ENCODE data around the gene CMTM6.
"Not testable (repeated sequence)": the region's sequence is repeated elsewhere in the genome, so short reads cannot be mapped to it uniquely, and the experiment has no call there.

DNA sequence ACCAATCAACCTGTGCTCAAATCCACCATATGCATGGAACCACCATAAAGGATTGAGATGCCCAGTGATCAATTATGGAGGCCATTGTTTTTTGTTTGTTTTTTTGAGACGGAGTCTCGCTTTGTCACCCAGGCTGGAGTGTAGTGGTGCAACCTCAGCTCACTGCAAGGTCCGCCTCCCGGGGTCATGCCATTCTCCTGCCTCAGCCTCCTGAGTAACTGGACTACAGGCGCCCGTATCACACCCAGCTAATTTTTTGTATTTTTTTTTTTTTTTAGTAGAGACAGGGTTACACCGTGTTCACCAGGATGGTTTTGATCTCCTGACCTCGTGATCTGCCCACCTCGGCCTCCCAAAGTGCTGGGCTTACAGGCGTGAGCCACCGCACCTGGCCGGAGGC, 30.5 kb downstream of the CMTM6 start:
- TF ChIP-seq, protein P1, sequence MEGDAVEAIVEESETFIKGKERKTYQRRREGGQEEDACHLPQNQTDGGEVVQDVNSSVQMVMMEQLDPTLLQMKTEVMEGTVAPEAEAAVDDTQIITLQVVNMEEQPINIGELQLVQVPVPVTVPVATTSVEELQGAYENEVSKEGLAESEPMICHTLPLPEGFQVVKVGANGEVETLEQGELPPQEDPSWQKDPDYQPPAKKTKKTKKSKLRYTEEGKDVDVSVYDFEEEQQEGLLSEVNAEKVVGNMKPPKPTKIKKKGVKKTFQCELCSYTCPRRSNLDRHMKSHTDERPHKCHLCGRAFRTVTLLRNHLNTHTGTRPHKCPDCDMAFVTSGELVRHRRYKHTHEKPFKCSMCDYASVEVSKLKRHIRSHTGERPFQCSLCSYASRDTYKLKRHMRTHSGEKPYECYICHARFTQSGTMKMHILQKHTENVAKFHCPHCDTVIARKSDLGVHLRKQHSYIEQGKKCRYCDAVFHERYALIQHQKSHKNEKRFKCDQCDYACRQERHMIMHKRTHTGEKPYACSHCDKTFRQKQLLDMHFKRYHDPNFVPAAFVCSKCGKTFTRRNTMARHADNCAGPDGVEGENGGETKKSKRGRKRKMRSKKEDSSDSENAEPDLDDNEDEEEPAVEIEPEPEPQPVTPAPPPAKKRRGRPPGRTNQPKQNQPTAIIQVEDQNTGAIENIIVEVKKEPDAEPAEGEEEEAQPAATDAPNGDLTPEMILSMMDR (conservative IDR thresholded peaks at IDR 0.05; ENCODE audit: low read length), result not testable (repeated sequence)
- TF ChIP-seq EZH2phosphoT487 (IDR thresholded peaks at IDR 0.05; ENCODE audit: borderline replicate concordance), result not testable (repeated sequence)
